ENCODE measurements around the gene SLC6A7.

Gene SLC6A7

GRCh38 chr5:150156027-150156368, 33.9 kb upstream of the SLC6A7 start:
- no peak for DNase-seq

GRCh38 chr5:150156540-150156939, 33.3 kb upstream of the SLC6A7 start:
- no peak for DNase-seq

GRCh38 chr5:150157168-150157567, 32.7 kb upstream of the SLC6A7 start:
- no peak for DNase-seq

- no peak for DNase-seq
Measured at GRCh38 chr5:150158170-150158949, 31.5 kb upstream of the SLC6A7 start.

GRCh38 chr5:150159031-150159430, 30.8 kb upstream of the SLC6A7 start:
- no peak for DNase-seq

GRCh38 chr5:150159741-150160179, 30.1 kb upstream of the SLC6A7 start:
- DNase-seq: no peak

- no peak for DNase-seq
Measured at GRCh38 chr5:150160448-150161081, 29.3 kb upstream of the SLC6A7 start.

- DNase-seq: peak in 4 of 5 donors; percentile 47 to 62 (median 50)
Measured at GRCh38 chr5:150161242-150162141, 28.4 kb upstream of the SLC6A7 start.

- DNase-seq: no peak
Measured at GRCh38 chr5:150162142-150162513, 27.7 kb upstream of the SLC6A7 start.

- DNase-seq: no peak
Measured at GRCh38 chr5:150163035-150163434, 26.8 kb upstream of the SLC6A7 start.

- no peak for DNase-seq
Measured at GRCh38 chr5:150163547-150164059, 26.3 kb upstream of the SLC6A7 start.

GRCh38 chr5:150164211-150164980, 25.5 kb upstream of the SLC6A7 start:
- no peak for DNase-seq

- DNase-seq: no peak
Measured at GRCh38 chr5:150166037-150166649, 23.7 kb upstream of the SLC6A7 start.

GRCh38 chr5:150166650-150167511, 23.0 kb upstream of the SLC6A7 start, which contains the start of gene CDX1:
CDX1 (plus strand) TSS chr5:150166778; CDS start chr5:150166877, 99 bp downstream.
- DNase-seq: no peak

GRCh38 chr5:150167512-150167850, 22.4 kb upstream of the SLC6A7 start:
- no peak for DNase-seq

GRCh38 chr5:150167908-150168307, 22.0 kb upstream of the SLC6A7 start:
- DNase-seq: no peak

GRCh38 chr5:150168864-150169263, 21.0 kb upstream of the SLC6A7 start:
- no peak for DNase-seq

GRCh38 chr5:150172145-150172544, 17.7 kb upstream of the SLC6A7 start:
- no peak for DNase-seq

- DNase-seq: no peak
Measured at GRCh38 chr5:150172556-150172955, 17.3 kb upstream of the SLC6A7 start.

- DNase-seq: no peak
Measured at GRCh38 chr5:150173161-150173560, 16.7 kb upstream of the SLC6A7 start.

GRCh38 chr5:150174285-150174684, 15.6 kb upstream of the SLC6A7 start:
- no peak for DNase-seq
